HG03196 (cell line): ENCODE results near the gene PLD6.
"Not testable (repeated sequence)": the region's sequence is repeated elsewhere in the genome, so short reads cannot be mapped to it uniquely, and the experiment has no call there.

ENCODE experiments used
- ATAC-seq: cut with Tn5 transposase; IDR thresholded peaks from one replicate; pipeline ENCODE4 v1.9.1; 2021; ENCODE audit not compliant: unreplicated experiment

The PLD6 gene

DNA sequence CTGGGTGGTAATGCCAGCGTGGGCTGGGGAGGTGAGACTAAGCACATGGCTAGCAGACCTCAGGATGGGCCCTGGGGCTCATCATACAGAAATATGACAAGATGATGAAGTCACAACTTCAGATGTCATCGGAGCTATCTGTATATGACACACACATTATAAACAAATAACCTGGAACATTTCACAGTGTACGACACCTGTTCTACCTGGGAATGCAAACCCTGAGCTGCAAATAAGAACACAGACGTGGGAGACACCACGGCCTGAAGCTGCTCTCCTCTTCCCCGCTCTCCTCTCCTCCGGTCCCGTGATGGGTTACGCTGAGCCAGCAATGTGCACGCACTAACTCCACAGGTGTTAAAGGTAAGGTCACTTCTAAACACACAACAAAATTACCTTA is 4.9 kb downstream of the PLD6 start:
- ATAC-seq, result no peak

DNA sequence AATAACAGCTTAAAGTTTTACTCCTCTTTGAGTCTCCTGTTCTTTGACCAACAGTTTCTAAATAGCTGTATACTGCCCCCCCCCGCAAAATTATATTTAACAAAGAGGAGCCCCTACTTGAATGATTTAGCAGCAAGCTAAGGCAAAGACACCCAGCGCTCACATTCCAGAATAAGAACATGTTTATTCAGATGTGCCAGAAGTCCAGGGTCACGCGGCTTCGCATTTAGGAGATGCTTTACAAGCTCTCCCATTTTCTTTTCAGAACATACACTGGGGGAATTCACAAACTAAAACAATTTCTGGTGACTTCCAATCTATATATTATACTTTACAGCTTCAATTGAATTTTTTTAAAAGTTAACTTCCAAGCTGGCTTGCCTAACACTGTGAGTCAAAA is 5.3 kb downstream of the PLD6 start:
- no peak for ATAC-seq

DNA sequence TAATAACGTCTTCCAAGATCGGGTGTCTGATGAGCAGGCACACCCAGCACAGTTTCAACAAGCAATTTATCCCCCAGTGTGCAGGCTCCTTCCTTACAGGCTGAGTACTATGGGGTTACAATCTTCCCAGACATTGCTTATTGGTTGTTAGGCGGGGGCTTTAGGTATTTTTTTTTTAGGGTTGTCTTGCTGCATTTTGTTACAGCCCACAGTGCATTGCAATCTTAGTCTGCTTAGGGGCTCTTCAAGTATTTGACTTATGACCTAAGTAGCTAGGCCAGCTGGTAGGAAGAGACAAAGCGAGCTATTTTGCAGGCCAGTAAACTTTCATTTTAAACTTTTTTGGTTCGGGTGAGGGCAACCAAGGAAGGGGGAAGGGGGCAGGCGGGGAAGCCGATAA is 5.8 kb downstream of the PLD6 start:
- ATAC-seq, result no peak

DNA sequence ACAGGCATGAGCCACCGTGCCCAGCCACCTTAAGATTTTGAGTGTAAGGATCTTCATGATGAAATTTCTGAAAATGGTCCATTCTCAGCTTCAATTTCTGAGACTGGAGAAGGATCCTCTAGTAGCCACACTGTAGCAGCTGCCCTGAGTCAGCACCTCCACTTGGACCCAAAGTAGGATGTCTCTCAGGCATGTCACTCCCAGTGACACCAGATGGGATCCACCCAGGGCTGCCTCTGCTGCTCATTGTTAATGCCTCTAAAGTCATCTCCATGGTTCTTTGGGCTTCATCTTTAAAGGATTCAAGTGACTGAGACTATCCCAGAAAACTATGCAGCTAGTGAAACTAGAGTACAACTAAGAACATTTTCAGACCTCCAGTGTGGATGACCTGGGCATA is 7.9 kb downstream of the PLD6 start:
- ATAC-seq, result no peak

DNA sequence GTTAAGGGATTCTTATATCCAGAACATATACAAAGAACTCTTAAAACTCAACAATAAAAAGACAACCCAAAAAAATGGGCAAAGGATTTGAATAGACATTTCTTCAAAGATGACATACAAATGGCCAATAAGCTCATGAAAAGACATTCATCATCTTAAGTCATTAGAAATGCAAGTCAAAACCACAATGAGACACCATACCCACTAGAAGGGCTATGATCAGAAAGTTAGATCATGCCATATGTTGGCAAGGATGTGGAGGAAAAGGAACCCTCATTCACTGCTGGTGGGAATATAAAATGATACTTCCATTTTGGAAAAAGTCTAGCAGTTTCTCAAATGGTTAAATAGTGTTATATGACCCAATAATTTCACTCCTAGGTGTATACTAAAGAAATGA is 9.4 kb downstream of the PLD6 start:
- no peak for ATAC-seq

GRCh38 chr17:17195466-17195865 is 10.7 kb downstream of the PLD6 start:
- not testable (repeated sequence) for ATAC-seq

DNA sequence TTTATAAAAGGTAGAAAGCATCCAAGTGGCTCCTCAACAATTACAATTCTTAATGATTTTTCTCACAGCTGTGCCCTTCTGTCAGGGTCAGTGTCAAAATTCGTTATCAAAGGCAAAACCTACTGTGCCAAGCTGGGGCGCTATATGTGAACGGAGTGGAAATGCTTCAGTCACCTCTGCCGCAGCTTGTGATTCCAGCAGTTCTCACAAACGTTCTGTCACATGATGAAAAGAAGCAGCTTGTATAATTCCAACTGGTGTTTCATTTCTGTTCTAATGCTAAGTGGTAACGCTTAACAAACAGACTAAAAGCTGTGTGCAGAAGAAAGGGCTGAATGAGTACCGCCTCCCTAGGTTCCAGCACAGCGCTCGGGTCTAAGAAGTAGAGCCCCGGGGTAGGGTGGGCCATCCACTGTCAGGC is 14.2 kb downstream of the PLD6 start:
- no peak for ATAC-seq

DNA sequence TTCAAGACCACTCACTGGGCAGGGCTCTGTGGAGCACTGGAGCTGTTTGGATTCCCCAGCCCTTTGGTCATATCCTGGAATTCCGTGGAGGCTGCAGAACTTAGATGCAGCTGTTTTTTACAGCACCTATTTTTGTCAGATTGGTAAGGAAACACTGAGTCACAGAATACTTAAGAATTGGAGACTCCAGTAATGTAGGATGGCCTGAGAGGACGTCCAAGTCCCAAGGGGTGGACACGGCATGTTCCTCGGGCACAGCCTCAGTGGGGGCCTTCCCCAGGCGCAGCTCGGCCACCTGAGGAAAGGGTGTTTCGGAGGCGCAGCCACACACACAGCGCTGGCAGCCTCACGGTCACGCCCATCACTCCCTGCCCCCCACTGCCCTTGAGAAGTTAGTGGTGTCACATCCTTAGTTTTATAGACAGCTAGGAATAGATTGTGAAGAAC is 14.8 kb downstream of the PLD6 start:
- ATAC-seq, result no peak

DNA sequence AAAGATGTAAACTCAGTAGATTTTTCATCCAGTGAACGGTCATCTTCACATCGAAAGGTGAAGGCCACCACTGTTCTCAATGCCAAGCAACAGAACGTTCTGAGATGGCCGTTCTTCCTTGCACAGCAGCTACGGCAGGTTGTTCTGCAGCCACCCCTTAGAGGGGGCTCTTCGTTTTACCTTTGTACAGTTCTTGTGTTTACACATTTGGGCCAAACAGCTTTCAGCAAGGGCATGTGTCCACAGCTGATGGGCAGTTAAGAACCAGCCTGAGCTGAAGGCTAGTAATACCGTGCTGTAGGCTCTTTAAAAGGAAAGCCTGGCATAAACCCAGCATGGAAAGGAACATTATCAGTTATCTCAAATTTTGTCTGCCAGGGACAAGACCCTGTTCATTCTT is 15.9 kb downstream of the PLD6 start:
- ATAC-seq, result no peak

DNA sequence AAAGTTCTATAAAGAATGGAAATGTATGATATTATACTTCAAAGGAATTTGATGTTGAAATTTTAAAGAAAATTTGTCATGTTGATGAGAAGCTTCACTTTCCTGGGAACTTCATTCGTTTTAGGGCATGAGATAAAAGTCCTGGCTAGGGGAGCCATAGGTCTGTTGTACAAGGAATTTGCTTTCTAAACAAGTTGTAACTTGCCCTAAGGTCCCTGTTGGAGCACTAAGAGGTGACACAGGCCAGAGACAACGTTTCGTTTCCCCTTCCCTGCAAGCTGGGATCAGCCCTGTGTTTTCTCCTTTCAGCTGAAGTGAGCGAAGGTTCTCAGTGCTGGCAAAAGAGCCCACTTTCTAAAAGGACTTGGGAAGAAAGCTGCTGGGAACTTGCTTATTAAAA is 16.6 kb downstream of the PLD6 start:
- ATAC-seq, result no peak

- ATAC-seq, result no peak
Measured at GRCh38 chr17:17188586-17188985, 17.5 kb downstream of the PLD6 start.

DNA sequence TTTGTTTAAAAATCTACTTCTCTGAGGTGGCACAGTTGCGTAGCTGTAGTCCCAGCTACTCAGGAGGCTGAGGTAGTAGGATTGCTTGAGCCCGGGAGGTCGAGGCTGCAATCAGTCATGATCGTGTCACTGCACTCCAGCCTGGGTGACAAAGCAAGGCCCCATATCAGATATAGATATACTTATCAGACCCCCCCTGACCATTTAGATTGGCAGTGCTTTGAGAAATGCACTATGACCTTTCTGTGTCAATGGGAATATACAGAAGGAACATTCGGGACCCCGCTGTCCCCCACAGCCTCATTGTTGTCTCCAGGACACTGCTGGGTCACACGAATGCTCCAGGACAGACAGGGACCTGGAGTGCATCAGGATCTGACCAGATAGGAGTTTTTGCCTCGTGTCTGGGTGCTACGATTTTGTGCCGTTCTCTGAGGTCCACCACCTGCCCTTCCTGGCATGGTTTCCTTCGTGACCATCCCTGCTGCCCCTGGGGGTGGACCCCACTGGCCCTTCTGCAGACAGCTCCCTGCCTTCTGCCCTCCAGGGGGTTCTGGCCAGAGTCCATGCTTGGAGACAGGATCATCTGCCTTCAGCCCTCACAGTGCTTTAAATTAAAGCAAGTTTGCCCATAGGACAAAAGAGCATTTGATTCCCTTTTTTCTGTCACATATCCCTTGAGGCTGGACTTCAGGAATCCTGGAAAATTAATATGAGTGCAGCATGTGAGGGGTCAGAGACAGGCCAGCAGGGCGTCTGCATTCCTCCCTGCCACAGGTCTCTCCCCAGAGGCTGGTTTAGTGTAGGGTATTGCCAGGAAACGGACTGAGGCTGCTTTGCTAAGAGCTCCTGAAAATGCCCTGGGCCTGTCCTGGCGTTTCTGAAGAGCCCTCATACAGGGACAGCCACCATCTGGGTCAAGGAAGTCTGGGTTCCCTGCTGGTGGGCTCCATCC is 19.3 kb downstream of the PLD6 start:
- no peak for ATAC-seq

DNA sequence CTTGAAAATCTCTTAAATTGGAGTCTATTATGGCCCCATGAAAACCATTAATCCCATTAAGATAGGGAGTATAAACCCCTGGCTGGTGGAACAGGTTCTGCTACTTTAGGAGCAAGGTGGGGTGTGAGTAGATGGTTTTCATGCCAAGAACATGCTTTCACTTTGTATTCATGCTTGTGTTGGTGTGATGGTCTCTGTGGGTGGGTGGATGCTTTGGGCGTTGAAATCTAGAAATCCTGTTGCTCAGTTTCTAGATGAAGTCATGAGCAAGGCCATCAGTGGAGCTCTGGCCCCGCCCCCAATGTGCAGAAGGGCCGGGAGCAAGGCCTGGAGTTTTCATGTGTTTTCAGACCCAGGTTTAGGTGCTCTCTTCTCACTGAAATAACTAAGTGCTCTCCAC is 20.1 kb downstream of the PLD6 start:
- ATAC-seq, result no peak

DNA sequence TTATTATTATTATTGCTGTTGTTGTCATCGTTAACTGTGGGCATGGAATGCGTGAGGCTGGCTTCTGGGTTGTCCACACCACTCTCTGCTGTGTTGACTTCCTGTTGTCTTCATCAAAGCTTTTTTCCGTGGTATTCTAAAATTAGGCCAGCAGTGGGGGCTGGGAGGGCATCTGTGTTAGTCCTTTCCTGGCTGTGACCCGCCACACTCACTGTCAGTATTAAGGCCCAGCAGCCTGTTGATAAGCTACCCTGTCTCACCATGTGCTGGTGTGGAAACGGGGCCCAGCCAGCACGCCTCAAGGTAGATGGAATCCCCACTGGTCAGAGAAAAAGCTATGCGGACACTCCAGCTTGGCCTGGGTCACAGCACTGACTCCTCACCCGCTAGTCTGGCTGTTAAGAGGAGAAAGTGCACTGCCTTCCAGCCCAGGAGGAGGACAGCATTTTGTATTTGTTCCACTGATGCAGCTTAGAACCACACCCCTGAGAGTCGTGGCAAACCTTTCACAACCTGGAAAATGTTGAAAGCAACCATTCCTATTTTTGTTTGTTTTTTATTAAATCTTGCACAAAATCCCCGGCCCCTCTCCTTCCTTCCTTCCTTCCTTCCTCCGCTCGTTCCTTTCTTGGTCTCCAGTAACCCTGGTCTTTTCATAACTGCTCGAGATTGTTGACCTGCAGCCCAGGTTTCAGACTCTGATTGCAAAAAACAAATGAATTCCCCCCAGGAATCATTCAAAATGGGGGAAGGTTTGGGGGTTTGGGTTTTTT is 21.0 kb downstream of the PLD6 start:
- ATAC-seq, result not testable (repeated sequence)

DNA sequence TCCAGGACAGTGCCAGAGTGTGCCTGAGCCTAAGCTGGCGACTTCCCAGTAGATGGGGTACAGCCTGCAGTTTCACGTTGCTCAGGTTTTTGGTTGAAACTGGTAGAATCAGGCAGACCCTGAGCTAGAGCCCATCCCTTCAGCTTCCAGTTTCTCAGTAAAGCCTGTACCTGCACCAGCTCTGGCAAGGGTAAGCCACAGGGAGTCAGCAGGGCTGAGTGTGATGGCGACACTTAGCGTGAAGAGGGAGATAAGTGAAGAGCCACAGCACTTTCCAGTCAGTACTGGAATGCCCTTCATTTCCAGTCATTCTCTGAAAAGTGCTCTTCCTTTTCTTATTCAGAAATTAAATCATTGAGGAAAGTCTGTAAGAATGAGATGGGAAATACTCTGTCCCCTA is 22.4 kb downstream of the PLD6 start:
- no peak for ATAC-seq

- ATAC-seq, result no peak
Measured at GRCh38 chr17:17182598-17183136, 23.5 kb downstream of the PLD6 start.

DNA sequence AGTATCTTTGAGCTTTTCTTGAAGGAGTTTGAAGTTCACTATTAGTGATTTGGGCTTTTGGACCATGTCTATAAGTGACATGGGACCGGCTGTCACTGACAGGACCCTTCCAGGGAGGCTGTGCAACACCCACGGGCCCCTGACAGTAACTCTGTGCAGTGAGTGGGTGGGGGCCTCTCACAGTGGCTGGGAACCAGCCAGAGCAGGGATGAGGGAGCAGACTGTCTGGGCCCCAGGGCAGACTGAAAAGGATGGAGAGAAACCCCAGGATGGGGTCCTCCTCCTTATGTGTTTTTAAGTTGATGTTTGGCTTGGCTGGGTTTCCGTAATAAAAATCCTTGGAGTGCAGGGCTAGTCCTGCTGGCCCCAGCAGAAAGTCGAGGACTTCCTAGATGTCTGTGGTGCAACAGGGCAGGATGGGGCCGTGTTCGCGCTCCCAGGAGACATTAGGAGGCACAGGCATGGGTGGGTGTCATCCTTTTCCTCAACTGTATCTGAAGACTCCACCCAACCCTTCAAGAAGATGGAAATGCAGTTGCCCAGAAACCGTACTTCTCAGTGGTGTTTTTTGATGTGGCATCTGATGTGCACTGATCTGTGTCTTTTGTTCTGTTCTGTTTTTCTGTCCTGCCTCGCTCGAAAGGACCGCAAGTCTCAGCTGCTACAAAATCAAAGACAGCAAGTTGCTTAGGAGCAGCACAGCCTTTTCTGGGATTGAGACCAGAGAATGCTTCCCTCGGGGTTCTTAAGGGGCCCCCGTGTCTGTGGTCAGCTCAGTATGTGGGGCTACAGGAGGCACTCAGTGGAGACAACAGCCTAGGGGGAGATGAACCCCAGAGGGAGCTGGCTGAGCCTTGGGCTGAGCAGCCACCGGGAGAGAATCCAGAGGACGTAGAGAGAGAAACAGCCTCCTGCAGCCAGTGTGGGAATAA is 24.2 kb downstream of the PLD6 start:
- ATAC-seq, result no peak

GRCh38 chr17:17180741-17181525 is 25.2 kb downstream of the PLD6 start:
- no peak for ATAC-seq

DNA sequence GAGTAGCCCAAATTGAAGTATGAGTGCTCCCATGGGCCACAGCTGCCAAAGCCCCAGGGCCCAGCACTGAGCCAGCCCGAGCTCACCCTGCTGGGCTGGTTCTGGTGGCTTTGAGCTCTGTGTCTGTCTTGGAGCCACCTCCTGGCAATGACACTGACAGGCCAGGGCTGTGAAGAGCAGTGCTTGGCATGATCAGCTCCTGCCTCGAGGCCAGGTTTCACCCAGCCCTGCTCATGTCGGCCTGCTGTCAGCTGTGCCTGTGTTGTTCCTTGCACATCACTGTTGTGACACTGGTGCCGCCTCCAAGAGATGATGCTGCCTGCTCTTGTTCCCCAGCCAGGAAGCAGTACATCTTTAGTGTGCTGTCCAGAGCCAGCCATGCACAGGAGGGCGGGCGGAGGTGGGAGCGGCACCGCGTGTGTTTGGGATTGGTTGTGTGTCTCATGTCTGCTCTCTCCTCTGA is 26.0 kb downstream of the PLD6 start:
- ATAC-seq, result no peak

DNA sequence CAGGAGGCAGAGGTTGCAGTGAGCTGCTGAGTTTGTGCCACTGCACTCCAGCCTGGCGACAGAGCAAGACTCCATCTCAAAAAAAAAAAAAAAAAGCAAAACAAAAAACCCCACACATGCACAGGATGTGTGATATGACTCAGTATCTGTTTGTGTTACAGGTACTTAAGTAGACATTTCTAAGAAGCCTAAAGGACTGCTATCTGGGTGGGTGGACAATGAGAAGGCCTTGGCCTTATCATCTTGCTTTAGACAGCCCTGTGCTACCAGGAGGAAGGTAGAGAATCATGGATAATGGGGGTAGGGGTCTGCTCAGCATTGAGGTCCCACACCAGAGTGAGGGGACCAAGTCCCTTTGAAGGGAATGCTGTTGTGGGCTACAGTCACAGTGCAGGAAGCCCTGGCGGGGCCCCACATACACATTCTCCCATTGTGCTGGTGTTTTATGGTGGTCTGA is 26.7 kb downstream of the PLD6 start:
- no peak for ATAC-seq
